Adrenal gland (tissue), 12 donors: Measurements from ENCODE around the gene GALR2. TPM values are rescaled to one million over a fixed set of nuclear protein-coding genes. Genes with fewer than 3 reads are reported as not detected.

Source experiments
- DNase-seq, 7 donors: peaks; one replicate each; pipeline ENCODE4 v3.0.0-alpha.2; 2019 to 2020
- H3K27ac ChIP-seq, 5 donors: fragments of 200-600 bp; sonication (generic) in 4 of 5; 1 replicate in 3 of 5; 2 replicates in 2 of 5; pipeline versions ENCODE4 v1.5.1 to v1.8.0; 2016 to 2020; ENCODE audit warnings: mild to moderate bottlenecking in 1 of 5
- H3K27me3 ChIP-seq: fragments of 200-600 bp; 2 replicates; pipeline ENCODE4 v1.8.0; 2021
- H3K36me3 ChIP-seq, 2 donors: fragments of 200-600 bp; replicated peaks in 1 of 2; 1 replicate in 1 of 2; 2 replicates in 1 of 2; pipeline versions ENCODE4 v1.5.1 to v1.8.0; 2018 to 2022
- H3K4me1 ChIP-seq, 2 donors: fragments of 200-600 bp; replicated peaks in 1 of 2; 1 replicate in 1 of 2; 2 replicates in 1 of 2; pipeline versions ENCODE4 v1.5.1 to v1.8.0; 2018 to 2021
- H3K4me3 ChIP-seq, 4 donors: fragments of 200-600 bp; sonication (generic) in 3 of 4; one replicate each; pipeline ENCODE4 v1.5.1; 2016 to 2018
- H3K9me3 ChIP-seq, 3 donors: fragments of 200-600 bp; sonication (generic) in 1 of 3; replicated peaks in 1 of 3; 1 replicate in 2 of 3; 2 replicates in 1 of 3; pipeline versions ENCODE4 v1.5.1 to v1.8.0; 2016 to 2021
- CTCF ChIP-seq, 6 experiments: fragments of 450-650 bp in 4 of 6; fragments of 200-600 bp in 2 of 6; sonication (generic) in 1 of 6; IDR thresholded peaks; 1 replicate in 5 of 6; 2 replicates in 1 of 6; pipeline versions ENCODE4 v1.5.1 to v1.8.0; 2016 to 2021; ENCODE audit warnings: antibody characterized with exemption in 6 of 6, mild to moderate bottlenecking in 2 of 6, moderate library complexity in 1 of 6
- POLR2A ChIP-seq, 2 donors: fragments of 450-650 bp; IDR thresholded peaks; one replicate each; pipeline ENCODE4 v1.6.1; 2017; ENCODE audit warnings: antibody characterized with exemption in 2 of 2, mild to moderate bottlenecking in 2 of 2, moderate library complexity in 1 of 2
- whole genome bisulfite sequencing, 4 donors: extraction: QIAGEN DNeasy Blood & Tissue Kit in 2 of 4; methylation state at CpG; one replicate each; pipeline versions ENCODE4 v1.1.5 to v1.1.7; 2013 to 2017; 5-methylcytosine and 5-hydroxymethylcytosine counted together
- intact Hi-C, 2 donors: fragments of 100-400 bp; cut with DNase I; formaldehyde crosslinking; loops; one replicate each; pipeline versions ENCODE4 v1.14.1 to v1.15.0; 2022 to 2023
- polyA plus RNA-seq, 3 donors: library from polyadenylated mRNA; stranded (reverse); fragments of 200-250 nt in 2 of 3; fragments of 350-450 nt in 1 of 3; fragmentation: Illumina TruSeq in 1 of 3; extraction: RNeasy Lipid Tissue Mini Kit (QIAGEN cat#74804) in 1 of 3; gene quantifications; one replicate each; pipeline ENCODE4 v1.2.3, GENCODE V29; 2013 to 2014
- total RNA-seq, 9 donors: library from RNA; depleted of rRNA in 4 of 9; stranded (reverse); fragments of >200 nt in 4 of 9; fragments of 120-200 nt in 1 of 9; fragmentation: NEBNext Ultra II Directional in 1 of 9; extraction: Animal tissue kit (Norgen Biotek cat#: 25700) in 1 of 9; gene quantifications; one replicate each; pipeline versions ENCODE4 v1.1.0 to v1.2.4, GENCODE V29; 2013 to 2023
- donor health status: healthy with polysubstance abuse.
- donor health status: Bipolar disorder and iron deficiency.
- donor health status: DM: yes; HTN: yes; CAD: no.
- donor health status: DM: no; HTN: no; CAD: no.
- donor health status: DM: no; HTN: no; CAD: no.
- donor health status: DM: yes; HTN: yes; CAD: no.

The GALR2 gene
- total and polyA plus RNA-seq, 12 donors, result 0.27 TPM; not detected in 11

GRCh38 chr17:76123749-76124581 lies 49.4 kb downstream of the GALR2 start:
- WGBS, 4 donors, result 57 to 81% (median 65%) methylated on average over 5 to 9 of the region's 9 CpGs
- intact Hi-C loops, result loop anchor here in 1 of 2 donors (2.0 to 5.0 kb wide), 3 partner anchors 58 to 173 kb away; no protein-coding TSS in a partner anchor

GRCh38 chr17:76124582-76125390 lies 50.2 kb downstream of the GALR2 start:
- Histone ChIP-seq H3K27ac (no peak overlapping the region), H3K9me3 (no peaks in the 10 kb centered on the region), H3K27me3 (no peaks in the 10 kb centered on the region), H3K4me3 (no peak overlapping the region), H3K4me1 (peaks cover 0 to 4% of the 10 kb centered on the region in 2 donors), H3K36me3 (no peaks in the 10 kb centered on the region)
- TF ChIP-seq CTCF (IDR thresholded peaks at IDR 0.05), result peak in 1 of 6 experiments; percentile 3
- no peak for TF ChIP-seq POLR2A (IDR thresholded peaks at IDR 0.05)
- intact Hi-C loops, result loop anchor here in 1 of 2 donors (5.0 kb wide), 2 partner anchors 58 to 173 kb away; no protein-coding TSS in a partner anchor
- 80 to 89% (median 84%) methylated on average over 9 to 22 of the region's 22 CpGs for WGBS, 4 donors
- no peak for DNase-seq

More at GRCh38 chr17:76123749-76124581, 49.4 kb downstream of the GALR2 start:
- no peaks in the 10 kb centered on the region for H3K36me3 ChIP-seq
- no peak overlapping the region for H3K27ac ChIP-seq
- no peak overlapping the region for H3K4me3 ChIP-seq
- peaks cover 0 to 4% of the 10 kb centered on the region in 2 donors for H3K4me1 ChIP-seq
- no peaks in the 10 kb centered on the region for H3K27me3 ChIP-seq
- no peak for TF ChIP-seq POLR2A (IDR thresholded peaks at IDR 0.05)
- no peak for TF ChIP-seq CTCF (IDR thresholded peaks at IDR 0.05)
- DNase-seq, result no peak
- H3K9me3 ChIP-seq, result no peaks in the 10 kb centered on the region

- Histone ChIP-seq H3K27me3 (peaks cover 2% of the 10 kb centered on the region), H3K4me3 (no peak overlapping the region), H3K9me3 (no peaks in the 10 kb centered on the region), H3K4me1 (peaks cover 0 to 4% of the 10 kb centered on the region in 2 donors), H3K27ac (no peak overlapping the region), H3K36me3 (no peaks in the 10 kb centered on the region)
- WGBS, 4 donors, result 72 to 90% (median 83%) methylated on average over 4 to 5 of the region's 5 CpGs
- no peak for DNase-seq
- intact Hi-C loops, result no loop called here
- TF ChIP-seq POLR2A (IDR thresholded peaks at IDR 0.05) (no peak), CTCF (IDR thresholded peaks at IDR 0.05) (no peak)
Measured at GRCh38 chr17:76125391-76125675, 50.8 kb downstream of the GALR2 start.

GRCh38 chr17:76125922-76126321 lies 51.3 kb downstream of the GALR2 start:
- intact Hi-C loops, result no loop called here
- H3K4me3 ChIP-seq, result no peak overlapping the region
- peaks cover 0 to 4% of the 10 kb centered on the region in 2 donors for H3K4me1 ChIP-seq
- peaks cover 5% of the 10 kb centered on the region for H3K27me3 ChIP-seq
- TF ChIP-seq POLR2A (IDR thresholded peaks at IDR 0.05) (no peak), CTCF (IDR thresholded peaks at IDR 0.05) (no peak)
- WGBS, 4 donors, result 92 to 100% (median 99%) methylated on average over 1 of the region's 1 CpG
- no peaks in the 10 kb centered on the region for H3K9me3 ChIP-seq
- no peaks in the 10 kb centered on the region for H3K36me3 ChIP-seq
- no peak overlapping the region for H3K27ac ChIP-seq
- no peak for DNase-seq
